RPMI8226 (cell line): ENCODE measurements around the gene COL4A6.
"Not testable (repeated sequence)": the region's sequence is repeated elsewhere in the genome, so short reads cannot be mapped to it uniquely, and the experiment has no call there.

ENCODE experiments used
- DNase-seq: peaks from one replicate; pipeline ENCODE4 v3.0.0-alpha.2; 2015

Gene COL4A6

GRCh38 chrX:108438110-108438623, at the start of gene COL4A6:
Gene COL4A6 (minus strand): TSS chrX:108438422. CDS start chrX:108438196, 226 bp downstream.
- DNase-seq: no peak

GRCh38 chrX:108485960-108486359, 47.7 kb upstream of the COL4A6 start:
- DNase-seq: no peak

GRCh38 chrX:108484251-108484650, 46.0 kb upstream of the COL4A6 start:
- DNase-seq: no peak

- DNase-seq: not testable (repeated sequence)
These were observed 43.3 kb upstream of the COL4A6 start for GRCh38 chrX:108481528-108481927.

GRCh38 chrX:108473979-108474378, 35.8 kb upstream of the COL4A6 start:
- no peak for DNase-seq

GRCh38 chrX:108468486-108468885, 30.3 kb upstream of the COL4A6 start:
- DNase-seq: no peak

GRCh38 chrX:108464604-108465003, 26.4 kb upstream of the COL4A6 start:
- DNase-seq: no peak

- no peak for DNase-seq
These were observed 18.8 kb upstream of the COL4A6 start for GRCh38 chrX:108456971-108457477.

GRCh38 chrX:108453841-108454240, 15.6 kb upstream of the COL4A6 start:
- DNase-seq: no peak

- DNase-seq: no peak
These were observed 9.1 kb upstream of the COL4A6 start for GRCh38 chrX:108447303-108447702.

GRCh38 chrX:108442901-108443464, 4.8 kb upstream of the COL4A6 start:
- DNase-seq: no peak

GRCh38 chrX:108439961-108440696, 1.9 kb upstream of the COL4A6 start:
- DNase-seq: no peak

- no peak for DNase-seq
These were observed 1.3 kb upstream of the COL4A6 start, which contains the start of gene COL4A5 for GRCh38 chrX:108439426-108439942. Gene COL4A5 (plus strand): TSS chrX:108439838. CDS start chrX:108440126, 288 bp downstream.

GRCh38 chrX:108437349-108438109, 693 bp downstream of the COL4A6 start:
- no peak for DNase-seq

- no peak for DNase-seq
These were observed 3.0 kb downstream of the COL4A6 start for GRCh38 chrX:108435261-108435660.

- no peak for DNase-seq
These were observed 12.0 kb downstream of the COL4A6 start for GRCh38 chrX:108426262-108426661.

GRCh38 chrX:108420481-108420880, 17.7 kb downstream of the COL4A6 start:
- no peak for DNase-seq

- DNase-seq: no peak
These were observed 18.8 kb downstream of the COL4A6 start for GRCh38 chrX:108419401-108419800.

- DNase-seq: no peak
These were observed 21.0 kb downstream of the COL4A6 start for GRCh38 chrX:108417257-108417656.

GRCh38 chrX:108415891-108416290, 22.3 kb downstream of the COL4A6 start:
- DNase-seq: no peak

- DNase-seq: no peak
These were observed 23.1 kb downstream of the COL4A6 start for GRCh38 chrX:108415146-108415545.

- no peak for DNase-seq
These were observed 25.4 kb downstream of the COL4A6 start for GRCh38 chrX:108412783-108413182.
